HL-60/S4 treated with phorbol 12-myristate 13-acetate at 8.2 ng/mL for 4 days and 3 days (cell line): ENCODE data around the gene LYST.
"Not testable (repeated sequence)": the region's sequence is repeated elsewhere in the genome, so short reads cannot be mapped to it uniquely, and the experiment has no call there.

Experiments
- in situ Hi-C: fragments of 300-500 bp; cut with MboI; formaldehyde crosslinking; loops from 2 replicates; pipeline ENCODE4 v1.15.0; 2022; ENCODE audit warnings: low sequenced_read_pairs

Gene LYST

DNA sequence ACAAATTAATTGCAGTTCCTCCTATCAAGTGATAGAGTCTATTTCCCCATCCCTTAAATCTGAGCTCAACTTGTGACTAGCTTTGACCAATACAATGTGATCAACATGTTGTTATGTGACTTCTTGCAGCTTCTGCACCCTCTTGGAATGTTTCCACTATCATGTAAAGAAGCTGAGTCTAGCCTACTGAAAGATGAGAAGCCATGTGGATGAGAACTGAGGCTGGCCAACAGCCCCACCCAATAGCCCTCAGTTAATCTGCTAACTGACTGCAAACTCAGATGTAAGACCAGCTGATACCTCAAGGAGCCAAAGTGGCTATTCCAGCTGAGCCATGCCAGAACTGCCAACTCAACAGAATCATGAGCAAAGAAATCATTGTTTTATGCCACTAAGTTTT lies 44.0 kb downstream of the LYST start:
- in situ Hi-C loops, result no loop called here

DNA sequence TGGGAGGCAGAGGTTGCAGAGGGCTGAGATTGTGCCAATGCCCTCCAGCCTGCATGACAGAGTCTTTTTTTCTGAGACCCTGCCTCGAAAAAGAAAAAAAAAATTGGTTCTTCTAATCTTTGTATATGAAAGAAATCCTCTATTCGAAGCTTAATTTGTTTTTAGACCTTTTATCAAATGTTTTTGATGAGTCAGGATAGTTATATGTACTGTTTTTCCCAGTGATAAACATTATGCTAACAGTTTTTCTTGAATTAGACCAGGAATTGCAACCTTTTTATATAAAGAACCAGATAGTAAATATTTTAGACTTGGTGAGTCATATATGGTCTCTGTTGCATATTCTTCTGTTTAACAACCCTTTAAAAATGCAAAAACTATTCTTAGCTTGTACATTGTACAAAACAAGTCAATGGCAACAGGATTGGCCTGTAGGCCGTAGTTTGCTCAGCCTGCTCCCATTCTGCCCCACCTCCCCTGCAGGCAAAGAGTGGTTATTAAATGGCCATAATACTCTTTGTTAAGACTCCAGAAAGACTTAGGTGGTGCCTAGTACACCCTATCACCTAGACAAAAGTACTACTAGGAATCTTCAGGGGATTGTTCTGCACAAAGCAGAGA lies 45.2 kb downstream of the LYST start:
- in situ Hi-C loops, result no loop called here

DNA sequence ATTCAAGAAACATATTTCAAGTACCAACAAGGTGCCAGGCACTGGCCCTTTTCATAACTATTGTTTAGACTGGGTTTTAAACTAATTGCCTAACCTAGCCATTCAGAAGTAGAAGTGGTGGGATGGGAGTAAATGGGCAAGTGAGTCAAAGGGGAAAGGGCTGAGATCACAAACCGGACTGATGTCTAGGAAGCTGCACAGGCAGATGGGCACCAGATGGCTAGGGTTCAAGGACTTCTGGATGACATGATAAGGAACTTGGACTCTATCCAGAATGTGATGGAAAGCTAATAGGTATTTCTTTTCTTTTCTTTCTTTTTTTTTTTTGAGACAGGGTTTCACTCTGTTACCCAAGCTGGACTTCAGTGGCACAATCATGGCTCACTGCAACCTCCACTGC lies 46.6 kb downstream of the LYST start:
- in situ Hi-C loops, result no loop called here

DNA sequence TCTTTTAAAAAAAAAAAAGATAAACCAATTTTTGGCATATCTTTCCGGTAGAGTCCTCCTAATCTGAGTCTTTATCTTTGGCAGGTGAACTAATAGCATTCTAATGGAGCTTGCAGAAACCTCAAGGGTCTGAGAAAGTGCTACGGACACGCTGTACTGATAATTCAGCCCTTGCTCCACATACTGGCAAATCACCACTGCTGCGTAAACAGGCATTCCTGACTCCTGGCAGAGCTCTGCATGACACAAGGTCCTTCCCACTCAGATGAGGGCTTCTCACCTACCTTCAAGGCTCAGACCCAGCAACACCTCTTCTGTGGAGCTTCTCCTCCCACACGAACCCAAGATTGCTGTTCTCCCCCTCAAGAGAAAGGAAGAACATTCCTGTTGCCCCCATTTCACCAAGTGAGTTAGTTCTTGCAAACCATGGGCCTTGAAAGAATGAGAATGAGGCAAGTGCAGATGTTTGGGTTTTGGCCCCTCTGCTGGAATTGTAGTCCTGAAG lies 48.0 kb downstream of the LYST start:
- in situ Hi-C loops, result no loop called here

DNA sequence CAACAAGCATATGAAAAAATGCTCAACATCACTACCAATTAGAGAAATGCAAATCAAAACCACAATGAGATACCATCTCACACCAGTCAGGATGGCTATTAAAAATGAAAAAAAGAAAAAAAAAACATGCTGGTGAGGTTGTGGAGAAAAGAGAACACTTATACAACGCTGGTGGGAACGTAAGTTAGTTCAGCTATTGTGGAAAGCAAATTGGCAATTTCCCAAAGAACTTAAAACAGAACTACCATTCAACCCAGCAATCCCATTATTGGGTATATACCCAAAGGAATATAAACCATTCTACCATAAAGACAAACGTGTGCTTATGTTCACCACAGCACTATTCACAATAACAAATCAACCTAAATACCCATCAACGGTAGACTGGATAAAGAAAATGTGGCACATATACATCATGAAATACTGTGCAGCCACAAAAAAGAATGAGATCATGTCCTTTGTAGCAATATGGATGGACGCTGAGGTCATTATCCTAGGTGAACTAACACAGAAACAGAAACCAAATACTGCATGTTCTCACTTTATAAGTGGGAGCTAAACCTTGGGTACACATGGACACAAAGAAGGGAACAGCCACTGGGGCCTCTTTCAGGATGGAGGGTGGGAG lies 49.5 kb downstream of the LYST start:
- in situ Hi-C loops, result no loop called here

DNA sequence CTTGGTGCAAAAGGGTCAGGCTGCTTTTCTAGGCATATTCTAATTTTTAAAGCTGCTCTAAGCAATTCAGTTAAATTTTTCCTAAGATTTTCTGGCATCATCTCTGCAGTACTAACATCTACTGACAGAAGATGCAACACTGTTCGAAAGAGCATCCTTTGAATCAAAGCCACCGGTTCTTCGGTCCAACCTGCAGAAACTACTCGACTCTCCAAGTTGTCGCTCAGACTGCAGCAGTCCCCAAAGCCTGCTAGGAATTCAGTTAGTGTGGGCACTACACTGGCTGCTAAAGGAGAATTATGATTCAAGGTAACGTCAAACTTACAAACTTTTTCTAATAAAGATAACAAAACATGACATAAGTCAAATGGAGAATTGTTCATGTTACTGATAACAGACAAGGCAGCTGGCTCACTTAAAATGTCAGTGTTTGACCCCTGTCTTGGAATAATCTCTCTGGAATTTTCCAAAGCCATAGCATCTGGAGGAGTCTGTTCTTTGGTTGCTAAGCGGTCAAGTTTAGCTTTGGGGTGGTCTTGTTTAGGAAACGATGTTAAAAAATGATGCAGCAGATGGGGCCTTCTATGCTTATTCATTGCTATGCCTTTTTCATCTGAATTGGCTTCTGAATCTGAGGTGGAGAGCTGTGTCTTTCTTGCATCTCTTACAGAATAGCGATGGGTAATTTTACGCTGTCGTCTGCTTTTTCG lies 56.9 kb downstream of the LYST start:
- in situ Hi-C loops, result no loop called here

DNA sequence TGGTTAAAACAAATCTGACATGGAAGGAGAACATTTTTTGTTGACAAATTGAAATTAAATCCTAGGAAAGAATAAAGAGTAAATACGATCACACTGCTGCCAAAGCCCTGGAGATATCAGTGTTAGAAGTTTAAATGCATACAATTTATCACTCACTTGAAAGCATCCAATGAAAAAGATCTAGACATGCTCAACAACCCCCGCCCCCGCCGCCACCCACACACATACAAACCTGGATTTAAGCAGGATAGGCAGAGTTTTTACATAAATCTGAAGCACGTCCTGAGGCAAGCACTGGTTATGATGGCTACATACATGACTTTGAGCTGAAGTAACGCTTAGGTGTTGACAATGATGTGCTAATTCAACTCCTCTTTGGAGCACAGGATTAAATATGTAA lies 58.5 kb downstream of the LYST start:
- in situ Hi-C loops, result no loop called here

DNA sequence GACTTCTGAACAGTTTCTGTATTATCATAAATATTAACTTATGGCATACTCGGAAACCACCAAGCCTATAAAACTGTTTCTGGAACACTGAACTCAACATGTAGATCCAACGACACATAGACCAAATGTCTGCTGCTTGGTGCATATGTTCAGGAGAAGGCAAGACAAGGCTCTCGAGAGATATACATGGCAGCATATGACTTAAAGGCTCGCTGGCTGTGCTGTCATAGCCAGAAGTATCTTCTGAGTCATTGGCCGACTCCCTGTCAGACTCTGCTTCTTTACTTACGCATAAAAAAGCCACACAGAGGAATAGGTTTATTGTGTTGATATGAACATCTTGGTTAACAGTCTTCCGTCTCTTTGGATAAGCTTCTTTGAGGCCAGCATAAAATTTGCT lies 60.6 kb downstream of the LYST start:
- in situ Hi-C loops, result no loop called here

DNA sequence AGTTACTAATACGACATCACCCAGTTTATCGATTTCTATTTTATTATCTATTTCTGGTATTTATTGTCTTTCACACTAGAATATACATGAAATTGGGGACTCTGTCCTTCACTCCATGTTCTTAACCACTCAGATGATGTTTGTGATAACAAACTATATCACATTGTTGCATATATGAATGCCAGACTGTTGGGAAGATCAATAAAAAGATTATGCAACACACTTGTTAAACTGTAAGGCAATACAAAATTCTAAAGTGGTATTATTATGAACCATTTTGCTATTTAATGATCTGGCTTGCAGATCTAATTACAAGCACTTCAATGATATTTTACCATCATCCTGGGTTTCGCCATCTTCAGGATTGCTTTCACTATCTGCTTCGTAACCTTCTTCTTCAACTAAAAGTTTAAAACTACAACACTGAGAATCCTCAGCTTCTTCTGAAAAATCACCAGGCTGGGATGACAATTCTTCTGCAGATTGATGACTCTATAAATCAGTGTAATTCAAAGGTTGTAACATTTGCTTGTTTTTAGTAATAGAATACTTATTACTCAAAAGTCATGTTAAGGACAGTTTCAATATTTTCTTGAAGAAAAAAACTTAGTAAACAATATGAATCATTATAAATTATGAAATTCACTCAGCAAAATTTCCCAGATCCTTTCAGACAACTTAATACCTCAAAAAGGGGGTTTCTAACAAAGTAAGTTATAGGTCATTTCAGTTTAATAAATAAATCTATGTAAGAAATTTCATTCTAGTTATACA lies 63.9 kb downstream of the LYST start:
- in situ Hi-C loops, result no loop called here

DNA sequence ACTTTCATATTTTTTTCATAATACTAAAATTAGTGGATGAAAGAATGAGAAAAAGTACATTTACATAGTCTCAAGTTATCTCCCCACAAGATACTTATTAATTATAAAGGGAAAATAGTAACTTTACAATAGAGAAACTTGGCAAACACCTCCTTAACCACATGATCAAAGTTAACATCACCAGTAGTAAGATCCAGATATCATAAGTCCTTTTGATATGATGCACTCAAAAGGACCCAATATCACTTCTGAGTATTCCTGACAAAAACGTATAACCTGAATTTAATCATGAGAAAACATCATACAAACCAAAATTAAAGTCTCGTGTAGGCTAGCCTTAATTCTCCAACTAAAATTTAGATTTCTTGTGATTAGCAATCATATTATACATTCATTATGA lies 67.4 kb downstream of the LYST start:
- in situ Hi-C loops, result no loop called here

DNA sequence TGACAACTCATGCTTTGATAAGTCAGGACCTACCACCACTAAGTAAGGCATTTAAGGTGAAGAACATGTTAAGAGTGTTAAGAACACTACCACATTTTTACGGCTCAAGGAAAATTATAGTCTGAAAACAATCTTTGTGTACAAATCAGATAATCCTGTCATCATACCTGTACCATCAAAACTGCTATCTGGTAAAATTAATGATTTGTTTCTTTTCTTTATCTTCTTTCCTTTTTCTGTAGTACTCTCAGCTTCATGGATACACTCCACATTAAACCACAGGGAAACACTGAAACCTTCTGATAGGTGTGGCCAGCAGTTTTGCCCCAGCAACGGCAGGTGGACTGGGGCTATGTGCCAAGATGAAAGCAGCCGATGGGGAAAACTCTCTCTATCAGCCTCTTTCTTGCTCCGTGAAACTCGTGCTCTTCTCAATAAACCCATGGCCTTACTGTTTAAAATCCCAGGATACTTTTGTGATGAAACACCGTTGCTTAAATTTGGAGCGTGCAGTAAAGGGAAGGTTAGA lies 75.1 kb downstream of the LYST start:
- in situ Hi-C loops, result no loop called here

DNA sequence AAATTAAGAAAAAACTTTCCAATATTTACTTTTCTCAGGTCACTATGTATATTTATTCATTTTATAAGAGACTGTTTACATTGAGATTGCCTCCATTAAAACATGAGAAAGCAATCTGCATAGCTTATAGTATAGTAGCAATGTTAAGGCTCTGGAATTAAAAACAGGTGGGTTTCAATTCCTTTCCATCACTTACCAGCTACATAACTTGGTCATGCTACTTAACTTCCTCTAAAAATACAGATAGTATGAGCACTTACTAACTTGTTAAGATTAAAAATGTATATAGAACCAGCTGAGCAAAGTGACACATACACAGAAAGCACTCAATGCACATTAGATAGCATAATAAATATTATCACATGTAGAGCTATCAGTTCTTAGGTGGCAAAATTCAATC lies 76.6 kb downstream of the LYST start:
- in situ Hi-C loops, result no loop called here

DNA sequence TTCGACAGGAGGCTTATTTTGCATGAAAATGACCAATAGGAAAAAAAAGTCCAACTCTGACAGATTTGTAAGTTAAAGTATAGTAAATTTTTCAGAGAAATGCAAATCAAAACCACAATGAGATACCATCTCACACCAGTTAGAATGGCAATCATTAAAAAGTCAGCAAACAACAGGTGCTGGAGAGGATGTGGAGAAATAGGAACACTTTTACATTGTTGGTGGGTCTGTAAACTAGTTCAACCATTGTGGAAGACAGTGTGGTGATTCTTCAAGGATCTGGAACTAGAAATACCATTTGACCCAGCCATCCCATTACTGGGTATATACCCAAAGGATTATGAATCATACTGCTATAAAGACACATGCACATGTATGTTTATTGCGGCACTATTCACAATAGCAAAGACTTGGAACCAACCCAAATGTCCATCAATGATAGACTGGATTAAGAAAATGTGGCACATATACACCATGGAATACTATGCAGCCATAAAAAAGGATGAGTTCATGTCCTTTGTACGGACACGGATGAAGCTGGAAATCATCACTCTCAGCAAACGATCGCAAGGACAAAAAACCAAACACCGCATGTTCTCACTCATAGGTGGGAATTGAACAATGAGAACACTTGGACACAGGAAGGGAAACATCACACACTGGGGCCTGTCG lies 80.3 kb downstream of the LYST start:
- in situ Hi-C loops, result not testable (repeated sequence)

DNA sequence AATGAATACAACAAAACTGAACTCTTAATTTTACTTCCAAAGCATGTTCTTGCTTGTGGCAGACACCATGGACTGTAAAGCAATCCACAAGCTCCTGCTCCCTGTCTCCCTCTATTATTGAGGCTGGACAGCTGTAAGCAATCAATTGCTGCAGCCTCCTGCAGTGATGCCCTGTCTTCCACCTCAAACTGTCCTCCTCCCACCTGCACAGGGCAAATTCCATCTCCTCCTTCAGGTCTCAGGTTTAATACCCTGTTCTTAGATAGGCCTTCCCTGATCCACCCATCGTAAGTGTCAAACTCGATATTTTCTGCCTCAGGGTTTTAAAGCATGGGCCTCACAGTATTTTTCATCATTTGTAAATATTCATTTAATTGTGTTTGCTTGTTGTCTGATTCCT lies 81.8 kb downstream of the LYST start:
- in situ Hi-C loops, result no loop called here

DNA sequence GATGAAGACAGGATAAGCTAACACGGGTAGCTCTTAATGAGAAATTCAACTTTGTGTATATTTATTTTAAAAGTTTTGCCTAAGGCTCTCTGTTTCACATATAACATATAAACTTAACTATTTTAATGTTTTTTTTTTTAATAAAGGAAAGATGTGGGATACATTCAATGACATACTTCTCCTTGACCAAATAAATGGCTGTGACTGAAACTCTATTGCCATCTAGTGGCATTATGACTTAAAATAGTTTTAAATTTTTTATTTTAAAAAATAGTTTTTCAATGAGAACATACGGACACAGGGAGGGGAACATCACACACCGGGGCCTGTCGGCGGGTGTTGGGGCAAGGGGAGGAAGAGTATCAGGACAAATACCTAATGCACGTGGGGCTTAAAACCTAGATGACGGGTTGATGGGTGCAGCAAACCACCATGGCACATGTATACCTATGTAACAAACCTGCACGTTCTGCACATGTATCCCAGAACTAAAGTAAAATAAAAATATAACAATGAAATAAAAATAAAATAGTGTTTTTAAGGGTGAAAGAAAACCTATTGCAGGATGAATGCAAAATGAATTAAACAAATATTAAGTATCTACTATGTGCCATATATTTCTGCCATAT lies 83.4 kb downstream of the LYST start:
- in situ Hi-C loops, result no loop called here

DNA sequence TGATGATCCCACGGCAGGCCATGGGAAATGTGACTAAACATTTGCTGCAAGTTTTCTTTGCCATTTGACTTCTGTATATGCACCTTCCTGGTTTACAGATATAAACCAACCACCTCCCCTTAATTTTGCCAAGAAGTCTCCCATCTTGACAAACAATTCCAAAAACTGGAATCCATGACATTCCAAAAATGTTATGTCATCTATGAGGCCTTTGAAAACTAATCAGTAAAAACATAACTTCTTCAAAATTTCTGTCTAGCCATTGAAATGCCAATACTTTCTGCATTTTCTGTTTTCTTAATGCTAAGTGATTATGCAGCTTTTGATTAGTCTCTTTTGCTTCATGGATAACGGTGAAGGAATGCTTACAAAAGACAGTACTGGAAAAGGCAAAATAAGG lies 84.1 kb downstream of the LYST start:
- in situ Hi-C loops, result no loop called here

DNA sequence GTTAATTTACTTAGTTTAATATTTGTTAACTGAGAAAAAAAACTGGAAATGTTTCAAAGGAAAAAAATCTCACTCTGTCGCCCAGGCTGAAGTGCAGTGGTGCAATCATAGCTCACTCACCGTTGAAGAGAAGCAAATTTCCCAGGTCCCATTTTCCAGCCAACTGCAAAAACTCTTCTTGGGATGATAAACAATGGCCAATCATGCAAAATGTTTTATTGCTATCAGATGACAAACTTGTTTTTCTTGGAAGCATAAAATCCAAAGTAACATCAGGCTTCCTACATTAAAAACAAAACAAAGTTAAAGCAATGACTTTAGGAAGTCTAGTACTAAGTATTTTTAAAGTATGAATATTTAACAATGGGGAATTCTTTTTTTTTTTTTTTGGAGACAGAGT lies 84.9 kb downstream of the LYST start:
- in situ Hi-C loops, result no loop called here

DNA sequence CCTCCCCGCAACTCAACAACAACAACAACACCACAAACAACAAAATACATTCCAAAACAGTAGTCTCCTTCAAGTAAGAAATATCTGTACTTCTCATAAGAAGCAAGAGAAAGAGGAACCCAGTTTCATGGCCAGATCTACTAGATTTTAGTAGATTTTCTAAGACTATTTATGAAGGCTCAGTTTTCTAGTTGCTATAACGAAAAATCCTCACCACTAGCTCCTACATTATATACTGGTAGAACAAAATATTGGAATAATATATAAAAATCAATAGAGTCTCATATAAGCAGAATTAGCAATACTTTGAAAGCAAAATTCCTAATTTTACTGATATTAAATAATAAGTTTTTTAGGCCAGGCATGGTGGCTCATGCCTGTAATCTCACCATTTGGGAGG lies 86.9 kb downstream of the LYST start:
- in situ Hi-C loops, result no loop called here

DNA sequence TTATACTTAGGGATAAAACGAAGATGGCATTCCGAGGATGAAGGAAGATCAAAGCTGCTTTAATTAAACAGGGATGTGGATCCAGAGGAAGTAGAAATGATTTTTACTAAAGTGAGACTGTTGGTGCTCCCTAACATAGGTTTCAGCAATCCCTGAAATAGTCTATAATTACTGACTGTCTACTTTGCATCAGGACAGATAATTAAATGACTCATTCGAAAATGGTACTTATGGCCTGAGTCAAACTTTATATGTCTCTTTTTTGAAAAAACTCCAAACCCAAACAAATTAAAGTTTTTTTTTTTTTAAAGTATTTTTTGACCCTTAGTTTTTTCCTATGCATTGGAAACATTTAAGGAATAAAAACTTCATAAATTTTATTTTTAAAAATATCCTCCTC lies 90.3 kb downstream of the LYST start:
- in situ Hi-C loops, result no loop called here

DNA sequence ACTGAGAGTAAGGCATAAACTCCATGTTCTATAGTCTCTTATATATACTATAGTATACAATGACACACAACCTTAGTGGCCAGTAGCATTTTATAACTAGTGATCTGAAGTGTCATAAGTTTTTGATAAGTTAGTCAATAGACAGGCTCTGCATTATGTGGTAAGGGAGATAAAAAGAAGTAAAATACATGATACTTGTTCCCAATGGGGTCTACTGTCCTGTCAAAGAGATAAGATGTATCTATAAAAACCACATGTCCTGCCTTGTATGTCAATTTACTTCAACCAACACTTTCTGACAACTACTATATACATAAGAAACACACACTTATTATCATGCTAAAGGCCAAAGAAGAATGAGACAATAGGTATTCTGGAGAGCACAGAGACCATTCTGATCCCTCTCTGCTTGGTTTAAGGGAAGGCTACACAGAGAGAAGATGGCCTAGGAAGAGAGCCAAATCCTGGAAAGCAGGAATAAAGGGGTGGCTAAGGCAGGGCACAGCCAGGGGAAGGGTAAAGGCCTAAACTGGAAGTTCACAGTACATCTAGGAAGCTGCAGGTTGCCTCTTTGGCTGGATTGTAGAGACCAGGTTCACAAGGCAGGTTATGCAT lies 91.4 kb downstream of the LYST start:
- in situ Hi-C loops, result no loop called here
